Measurements from ENCODE around the gene PTPRA. TPM values are rescaled to one million over a fixed set of nuclear protein-coding genes. Genes with fewer than 3 reads are reported as not detected.

PTPRA gene
- total and polyA plus RNA-seq, 12 donors: 8.9 to 37.3 (median 28.5) TPM

- H3K9me3 ChIP-seq: no peaks in the 10 kb centered on the region
- no peaks in the 10 kb centered on the region for H3K36me3 ChIP-seq
- ATAC-seq: no peak
- no peak for DNase-seq
- intact Hi-C loops (cut with DNase I): no loop called here
- peaks cover 0 to 57% (median 30%) of the 10 kb centered on the region in 7 donors for H3K27me3 ChIP-seq
- H3K4me1 ChIP-seq: peaks cover 0 to 26% (median 8%) of the 10 kb centered on the region in 9 donors
- H3K4me3 ChIP-seq: no peak within 1 kb of the TSS
- 86 to 87% methylated on average over 28 of the region's 28 CpGs for WGBS, 2 donors
- no peak for TF ChIP-seq CTCF (IDR thresholded peaks at IDR 0.05)
- no peak within 1 kb of the TSS for H3K27ac ChIP-seq
Measured at GRCh38 chr20:3084283-3084985, 211.2 kb downstream of the PTPRA start, which contains the start of gene AVP. TSS of gene AVP (minus strand) at chr20:3084724. CDS start at chr20:3084674, 50 bp downstream.

- no peak overlapping the region for H3K27ac ChIP-seq
- no peaks in the 10 kb centered on the region for H3K9me3 ChIP-seq
- DNase-seq: no peak
- 83 to 89% methylated on average over 7 of the region's 7 CpGs for WGBS, 2 donors
- no peak for ATAC-seq
- peaks cover 0 to 26% (median 8%) of the 10 kb centered on the region in 9 donors for H3K4me1 ChIP-seq
- H3K27me3 ChIP-seq: peaks cover 0 to 56% (median 31%) of the 10 kb centered on the region in 7 donors
- intact Hi-C loops (cut with DNase I): no loop called here
- no peak for TF ChIP-seq CTCF (IDR thresholded peaks at IDR 0.05)
- H3K36me3 ChIP-seq: no peaks in the 10 kb centered on the region
- no peak overlapping the region for H3K4me3 ChIP-seq
Measured at GRCh38 chr20:3084986-3085360, 211.7 kb downstream of the PTPRA start.

- intact Hi-C loops (cut with DNase I): no loop called here
Measured at GRCh38 chr20:3085571-3086072, 212.3 kb downstream of the PTPRA start.

GRCh38 chr20:3088031-3088430, 214.8 kb downstream of the PTPRA start:
- 84 to 85% methylated on average over 7 of the region's 7 CpGs for WGBS, 2 donors

More at GRCh38 chr20:3085571-3086072, 212.3 kb downstream of the PTPRA start:
- peaks cover 0 to 56% (median 36%) of the 10 kb centered on the region in 7 donors for H3K27me3 ChIP-seq
- TF ChIP-seq CTCF (IDR thresholded peaks at IDR 0.05): no peak
- no peak overlapping the region for H3K4me3 ChIP-seq
- DNase-seq (no peak), ATAC-seq (no peak)
- H3K27ac ChIP-seq: no peak overlapping the region
- H3K4me1 ChIP-seq: peaks cover 0 to 24% (median 6%) of the 10 kb centered on the region in 9 donors
- H3K9me3 ChIP-seq: no peaks in the 10 kb centered on the region
- WGBS, 2 donors: 96 to 97% methylated on average over 8 of the region's 8 CpGs
- H3K36me3 ChIP-seq: no peaks in the 10 kb centered on the region

More at GRCh38 chr20:3088031-3088430, 214.8 kb downstream of the PTPRA start:
- DNase-seq (no peak), ATAC-seq (no peak)
- Histone ChIP-seq H3K27me3 (peaks cover 0 to 56% (median 47%) of the 10 kb centered on the region in 7 donors), H3K9me3 (no peaks in the 10 kb centered on the region), H3K4me3 (no peak overlapping the region), H3K27ac (no peak overlapping the region), H3K4me1 (peaks cover 0 to 15% (median 3%) of the 10 kb centered on the region in 9 donors), H3K36me3 (no peaks in the 10 kb centered on the region)
- TF ChIP-seq CTCF (IDR thresholded peaks at IDR 0.05): no peak
- intact Hi-C loops (cut with DNase I): no loop called here

Other genes with a start within 250 kb of the PTPRA start
- gene NOP56, start 220.8 kb upstream of the PTPRA start, total RNA-seq: 10 to 100 TPM; 37.1 to 77.1 (median 46.7) TPM
- gene NOP56, start 220.8 kb upstream of the PTPRA start, polyA plus RNA-seq: 10 to 100 TPM; 66.4 to 68.8 TPM
- 100 to 1,000 TPM; 135 to 264 (median 224) TPM for gene IDH3B, start 209.3 kb upstream of the PTPRA start, total RNA-seq
- gene IDH3B, start 209.3 kb upstream of the PTPRA start, polyA plus RNA-seq: 100 to 1,000 TPM; 120 to 206 TPM
- 1 to 10 TPM; 2.0 to 6.2 (median 3.6) TPM for gene EBF4, start 180.7 kb upstream of the PTPRA start, total RNA-seq
- gene EBF4, start 180.7 kb upstream of the PTPRA start, polyA plus RNA-seq: 1 to 10 TPM; 3.3 to 8.0 TPM
- 1 to 10 TPM in 5 of 10 donors, under 1 TPM in 4, not detected in 1; 0.48 to 4.5 (median 1.4) TPM for gene CPXM1, start 72.9 kb upstream of the PTPRA start, total RNA-seq
- 1 to 10 TPM; 1.2 to 4.9 TPM for gene CPXM1, start 72.9 kb upstream of the PTPRA start, polyA plus RNA-seq
- gene C20orf141, start 58.5 kb upstream of the PTPRA start, total RNA-seq: not detected
- gene C20orf141, start 58.5 kb upstream of the PTPRA start, polyA plus RNA-seq: not detected
- gene TMEM239, start 57.1 kb upstream of the PTPRA start, total RNA-seq: not detected
- not detected for gene TMEM239, start 57.1 kb upstream of the PTPRA start, polyA plus RNA-seq
- 10 to 100 TPM in 3 of 10 donors, 1 to 10 TPM in 7; 4.5 to 11.9 (median 6.5) TPM for gene PCED1A, start 32.8 kb upstream of the PTPRA start, total RNA-seq
- gene PCED1A, start 32.8 kb upstream of the PTPRA start, polyA plus RNA-seq: 10 to 100 TPM; 10.3 to 36.9 TPM
- gene VPS16, start 32.7 kb upstream of the PTPRA start, total RNA-seq: 10 to 100 TPM; 13.0 to 22.8 (median 19.3) TPM
- 10 to 100 TPM; 23.6 to 44.7 TPM for gene VPS16, start 32.7 kb upstream of the PTPRA start, polyA plus RNA-seq
- under 1 TPM in 1 of 10 donors, not detected in 9; 0.47 TPM for gene GNRH2, start 170.1 kb downstream of the PTPRA start, total RNA-seq
- gene GNRH2, start 170.1 kb downstream of the PTPRA start, polyA plus RNA-seq: not detected
- gene MRPS26, start 172.6 kb downstream of the PTPRA start, total RNA-seq: 10 to 100 TPM; 39.1 to 60.8 (median 51.5) TPM
- 100 to 1,000 TPM; 115 to 119 TPM for gene MRPS26, start 172.6 kb downstream of the PTPRA start, polyA plus RNA-seq
- 1 to 10 TPM in 1 of 10 donors, under 1 TPM in 2, not detected in 7; 0.56 to 1.3 (median 0.59) TPM for gene OXT, start 198.1 kb downstream of the PTPRA start, total RNA-seq
- under 1 TPM in 1 of 2 donors, not detected in 1; 0.35 TPM for gene OXT, start 198.1 kb downstream of the PTPRA start, polyA plus RNA-seq
- not detected for gene AVP, start 211.2 kb downstream of the PTPRA start, total RNA-seq
- not detected for gene AVP, start 211.2 kb downstream of the PTPRA start, polyA plus RNA-seq